Measurements from ENCODE around the gene MFSD1. TPM values are rescaled to one million over a fixed set of nuclear protein-coding genes. Genes with fewer than 3 reads are reported as not detected.
A peak's percentile ranks its signal among the peaks of the same experiment; 100 is the strongest.

The MFSD1 gene, protein sequence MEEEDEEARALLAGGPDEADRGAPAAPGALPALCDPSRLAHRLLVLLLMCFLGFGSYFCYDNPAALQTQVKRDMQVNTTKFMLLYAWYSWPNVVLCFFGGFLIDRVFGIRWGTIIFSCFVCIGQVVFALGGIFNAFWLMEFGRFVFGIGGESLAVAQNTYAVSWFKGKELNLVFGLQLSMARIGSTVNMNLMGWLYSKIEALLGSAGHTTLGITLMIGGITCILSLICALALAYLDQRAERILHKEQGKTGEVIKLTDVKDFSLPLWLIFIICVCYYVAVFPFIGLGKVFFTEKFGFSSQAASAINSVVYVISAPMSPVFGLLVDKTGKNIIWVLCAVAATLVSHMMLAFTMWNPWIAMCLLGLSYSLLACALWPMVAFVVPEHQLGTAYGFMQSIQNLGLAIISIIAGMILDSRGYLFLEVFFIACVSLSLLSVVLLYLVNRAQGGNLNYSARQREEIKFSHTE
- 10 to 100 TPM; 58.6 to 92.7 TPM for total RNA-seq

- intact Hi-C loops (cut with DNase I): no loop called here
- peak; percentile 96 for TF ChIP-seq POLR2AphosphoS5 (IDR thresholded peaks at IDR 0.05)
- TF ChIP-seq POLR2A (IDR thresholded peaks at IDR 0.05): peak; percentile 73
- TF ChIP-seq CTCF (IDR thresholded peaks at IDR 0.05): peak in 2 of 4 experiments; percentile 11 to 12
- Histone ChIP-seq H3K9me3 (no peaks in the 10 kb centered on the region), H3K27ac (peak within 1 kb of the TSS; percentile 71 to 75), H3K27me3 (replicated peaks; ENCODE audit: insufficient read depth) (no peaks in the 10 kb centered on the region), H3K4me1 (replicated peaks) (peaks cover 6% of the 10 kb centered on the region), H3K4me3 (peak within 1 kb of the TSS; percentile 61 to 67), H3K36me3 (no peaks in the 10 kb centered on the region)
- under 1% methylated on average over 60 of the region's 61 CpGs for WGBS
- DNase-seq (ENCODE audit: low spot score): peak; percentile 95
These were observed at the start of gene MFSD1 for GRCh38 chr3:158801696-158802408. MFSD1 (plus strand) TSS chr3:158802054; CDS start chr3:158802153, 99 bp downstream.

GRCh38 chr3:158753854-158754253 lies 48.0 kb upstream of the MFSD1 start:
- no peaks in the 10 kb centered on the region for H3K36me3 ChIP-seq
- TF ChIP-seq POLR2AphosphoS5 (IDR thresholded peaks at IDR 0.05) (no peak), POLR2A (IDR thresholded peaks at IDR 0.05) (no peak), CTCF (IDR thresholded peaks at IDR 0.05) (no peak)
- H3K9me3 ChIP-seq: no peaks in the 10 kb centered on the region
- H3K27ac ChIP-seq: no peak overlapping the region
- H3K27me3 ChIP-seq (replicated peaks; ENCODE audit: insufficient read depth): no peaks in the 10 kb centered on the region
- WGBS: 92% methylated on average over 5 of the region's 5 CpGs
- no peak overlapping the region for H3K4me3 ChIP-seq
- H3K4me1 ChIP-seq (replicated peaks): no peaks in the 10 kb centered on the region
- DNase-seq (ENCODE audit: low spot score): no peak
- intact Hi-C loops (cut with DNase I): no loop called here

DNA sequence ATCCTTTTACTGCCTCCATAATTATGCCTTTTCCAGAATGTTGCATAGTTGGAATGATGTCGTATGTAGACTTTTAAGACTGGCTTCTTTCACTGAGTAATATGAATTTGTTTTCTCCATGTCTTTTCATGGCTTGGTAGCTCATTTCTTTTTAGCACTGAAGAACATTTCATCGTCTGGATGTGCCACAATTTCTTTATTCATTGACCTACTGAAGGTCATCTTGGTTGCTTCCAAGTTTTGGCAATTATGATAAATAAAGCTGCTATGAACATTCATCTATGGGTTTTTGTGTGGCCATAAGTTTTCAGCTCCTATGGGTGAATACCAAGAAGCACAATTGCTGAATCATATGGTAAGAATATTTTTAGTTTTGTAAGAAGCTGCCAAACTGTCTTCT lies 46.4 kb upstream of the MFSD1 start:
- intact Hi-C loops (cut with DNase I): no loop called here
- Histone ChIP-seq H3K4me3 (no peak overlapping the region), H3K27me3 (replicated peaks; ENCODE audit: insufficient read depth) (no peaks in the 10 kb centered on the region), H3K27ac (no peak overlapping the region), H3K9me3 (no peaks in the 10 kb centered on the region), H3K4me1 (replicated peaks) (no peaks in the 10 kb centered on the region), H3K36me3 (no peaks in the 10 kb centered on the region)
- 48% methylated on average over 2 of the region's 2 CpGs for WGBS
- DNase-seq (ENCODE audit: low spot score): no peak
- TF ChIP-seq POLR2A (IDR thresholded peaks at IDR 0.05): no peak
- TF ChIP-seq POLR2AphosphoS5 (IDR thresholded peaks at IDR 0.05): no peak
- no peak for TF ChIP-seq CTCF (IDR thresholded peaks at IDR 0.05)

DNA sequence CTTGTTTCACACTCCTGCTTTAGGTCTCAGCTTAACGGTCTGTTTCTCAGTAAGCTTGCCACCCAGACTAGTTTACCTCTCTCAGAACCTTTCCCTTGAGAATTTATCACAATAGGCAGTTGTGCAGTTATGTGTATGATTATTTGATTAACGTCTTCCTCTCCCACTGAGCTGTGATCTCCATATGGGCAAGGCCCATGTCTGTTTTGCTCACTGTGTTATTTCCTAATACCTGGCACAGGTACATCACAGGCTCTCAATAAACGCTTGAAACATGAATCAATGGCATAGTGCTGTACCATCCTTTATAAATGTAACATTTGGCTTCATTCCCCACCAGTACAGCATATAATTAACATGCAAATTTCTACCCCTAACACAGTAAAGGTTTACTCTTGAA lies 40.5 kb upstream of the MFSD1 start:
- WGBS: 60% methylated on average over 3 of the region's 3 CpGs

More for the DNA sequence above, 40.5 kb upstream of the MFSD1 start:
- Histone ChIP-seq H3K27me3 (replicated peaks; ENCODE audit: insufficient read depth) (no peaks in the 10 kb centered on the region), H3K4me3 (no peak overlapping the region), H3K4me1 (replicated peaks) (no peaks in the 10 kb centered on the region), H3K9me3 (no peaks in the 10 kb centered on the region), H3K27ac (peak overlapping the region in 1 of 2 donors; percentile 5), H3K36me3 (no peaks in the 10 kb centered on the region)
- TF ChIP-seq POLR2A (IDR thresholded peaks at IDR 0.05) (no peak), CTCF (IDR thresholded peaks at IDR 0.05) (no peak), POLR2AphosphoS5 (IDR thresholded peaks at IDR 0.05) (no peak)
- no peak for DNase-seq (ENCODE audit: low spot score)
- intact Hi-C loops (cut with DNase I): no loop called here
